Umbilical cord (tissue), 2 donors: ENCODE measurements around the gene EZR. TPM values are rescaled to one million over a fixed set of nuclear protein-coding genes. Genes with fewer than 3 reads are reported as not detected.
A peak's percentile ranks its signal among the peaks of the same experiment; 100 is the strongest.

ENCODE experiments used
- DNase-seq: peaks from one replicate; pipeline ENCODE4 v3.0.0-alpha.2; 2015; ENCODE audit warnings: low spot score
- total RNA-seq: library from RNA; depleted of rRNA; stranded (reverse); fragments of >200 nt; gene quantifications from one replicate; pipeline ENCODE4 v1.2.3, GENCODE V29; 2014; ENCODE audit warnings: low replicate concordance; ENCODE audit not compliant: insufficient read depth

Gene EZR
- total RNA-seq = 85.5 TPM

- peak; percentile 77 for DNase-seq
Observed at GRCh38 chr6:158819213-158819976, at the start of gene EZR. Gene EZR, minus strand, starts transcription at chr6:158819368. Its CDS starts 1,275 bp downstream, at chr6:158818093.

GRCh38 chr6:158868122-158868480, 48.9 kb upstream of the EZR start:
- no peak for DNase-seq

GRCh38 chr6:158867381-158868121, 48.4 kb upstream of the EZR start:
- no peak for DNase-seq

GRCh38 chr6:158865769-158866168, 46.6 kb upstream of the EZR start:
- DNase-seq = no peak

GRCh38 chr6:158863646-158864045, 44.5 kb upstream of the EZR start:
- DNase-seq = no peak

GRCh38 chr6:158861686-158862381, 42.7 kb upstream of the EZR start:
- no peak for DNase-seq

- DNase-seq = no peak
Observed at GRCh38 chr6:158860279-158860865, 41.2 kb upstream of the EZR start.

- DNase-seq = no peak
Observed at GRCh38 chr6:158856261-158856660, 37.1 kb upstream of the EZR start.

GRCh38 chr6:158854214-158855101, 35.3 kb upstream of the EZR start:
- peak; percentile 50 for DNase-seq

- no peak for DNase-seq
Observed at GRCh38 chr6:158853880-158854213, 34.7 kb upstream of the EZR start.

GRCh38 chr6:158853072-158853879, 34.1 kb upstream of the EZR start:
- peak; percentile 93 for DNase-seq

GRCh38 chr6:158852312-158853071, 33.3 kb upstream of the EZR start:
- DNase-seq = no peak

- no peak for DNase-seq
Observed at GRCh38 chr6:158850807-158851115, 31.6 kb upstream of the EZR start.

- DNase-seq = peak; percentile 94
Observed at GRCh38 chr6:158849899-158850806, 31.0 kb upstream of the EZR start.

GRCh38 chr6:158848490-158848895, 29.3 kb upstream of the EZR start:
- DNase-seq = no peak

- DNase-seq = no peak
Observed at GRCh38 chr6:158847786-158848185, 28.6 kb upstream of the EZR start.

GRCh38 chr6:158847012-158847529, 27.9 kb upstream of the EZR start:
- peak; percentile 77 for DNase-seq
